Measurements from ENCODE around the gene MESD.

The MESD gene

DNA sequence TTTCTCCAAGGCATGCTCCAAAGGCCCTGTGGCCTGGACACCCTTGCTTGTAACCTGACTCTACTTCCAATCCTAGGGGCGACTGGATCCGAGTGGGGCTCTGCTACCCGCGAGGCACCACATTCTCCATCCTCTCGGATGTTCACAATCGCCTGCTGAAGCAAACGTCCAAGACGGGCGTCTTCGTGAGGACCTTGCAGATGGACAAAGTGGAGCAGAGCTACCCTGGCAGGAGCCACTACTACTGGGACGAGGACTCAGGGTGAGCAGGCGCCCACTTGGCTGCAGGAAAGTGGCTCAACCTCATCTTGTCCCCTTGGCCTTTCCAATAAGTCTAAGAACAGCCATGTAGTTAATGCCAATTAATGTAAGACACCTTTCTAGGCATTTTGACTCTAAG, 51.9 kb downstream of the MESD start:
- TF ChIP-seq, protein P1, sequence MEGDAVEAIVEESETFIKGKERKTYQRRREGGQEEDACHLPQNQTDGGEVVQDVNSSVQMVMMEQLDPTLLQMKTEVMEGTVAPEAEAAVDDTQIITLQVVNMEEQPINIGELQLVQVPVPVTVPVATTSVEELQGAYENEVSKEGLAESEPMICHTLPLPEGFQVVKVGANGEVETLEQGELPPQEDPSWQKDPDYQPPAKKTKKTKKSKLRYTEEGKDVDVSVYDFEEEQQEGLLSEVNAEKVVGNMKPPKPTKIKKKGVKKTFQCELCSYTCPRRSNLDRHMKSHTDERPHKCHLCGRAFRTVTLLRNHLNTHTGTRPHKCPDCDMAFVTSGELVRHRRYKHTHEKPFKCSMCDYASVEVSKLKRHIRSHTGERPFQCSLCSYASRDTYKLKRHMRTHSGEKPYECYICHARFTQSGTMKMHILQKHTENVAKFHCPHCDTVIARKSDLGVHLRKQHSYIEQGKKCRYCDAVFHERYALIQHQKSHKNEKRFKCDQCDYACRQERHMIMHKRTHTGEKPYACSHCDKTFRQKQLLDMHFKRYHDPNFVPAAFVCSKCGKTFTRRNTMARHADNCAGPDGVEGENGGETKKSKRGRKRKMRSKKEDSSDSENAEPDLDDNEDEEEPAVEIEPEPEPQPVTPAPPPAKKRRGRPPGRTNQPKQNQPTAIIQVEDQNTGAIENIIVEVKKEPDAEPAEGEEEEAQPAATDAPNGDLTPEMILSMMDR (IDR thresholded peaks at IDR 0.05): no peak
- no peak for TF ChIP-seq ZFX (IDR thresholded peaks at IDR 0.05; ENCODE audit: borderline replicate concordance)

DNA sequence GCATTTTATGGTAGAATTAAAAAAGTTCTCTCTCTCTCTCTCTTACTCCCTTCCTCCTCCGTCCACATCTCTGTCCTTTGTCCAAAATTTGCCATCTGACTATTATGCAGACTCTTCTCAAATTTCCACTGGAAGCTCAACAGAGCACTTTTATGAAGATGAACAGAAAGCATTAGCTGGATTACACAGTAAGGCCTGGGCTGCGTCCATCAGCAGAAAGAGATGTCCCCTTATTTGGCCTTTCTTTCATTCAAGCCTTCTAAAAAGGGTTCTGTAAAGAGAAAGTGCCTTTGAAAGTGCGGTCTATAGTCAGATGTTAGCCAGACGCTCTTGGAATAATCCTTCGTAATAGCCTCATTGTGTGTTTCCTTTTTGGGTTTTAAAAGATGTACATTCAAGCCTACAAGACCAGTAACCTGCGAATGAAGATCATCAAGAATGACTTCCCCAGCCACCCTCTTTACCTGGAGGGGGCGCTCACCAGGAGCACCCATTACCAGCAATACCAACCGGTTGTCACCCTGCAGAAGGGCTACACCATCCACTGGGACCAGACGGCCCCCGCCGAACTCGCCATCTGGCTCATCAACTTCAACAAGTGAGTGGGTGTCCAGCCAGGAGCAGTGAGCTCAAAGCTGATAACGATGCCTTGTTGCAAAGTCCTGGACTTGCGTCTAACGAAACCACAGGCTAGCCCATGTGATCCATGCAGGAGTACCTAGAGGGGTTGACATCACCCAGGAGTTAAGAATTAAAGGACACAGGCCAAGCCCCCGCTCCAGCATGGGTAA, 53.1 kb downstream of the MESD start:
- TF ChIP-seq ZFX (IDR thresholded peaks at IDR 0.05; ENCODE audit: borderline replicate concordance): no peak
- TF ChIP-seq, protein P1 (IDR thresholded peaks at IDR 0.05): peak; percentile 8; the same call in 1 of the 2 replicates
- H3K27ac ChIP-seq: no peak overlapping the region

More for the DNA sequence above, 51.9 kb downstream of the MESD start:
- no peak overlapping the region for H3K27ac ChIP-seq

DNA sequence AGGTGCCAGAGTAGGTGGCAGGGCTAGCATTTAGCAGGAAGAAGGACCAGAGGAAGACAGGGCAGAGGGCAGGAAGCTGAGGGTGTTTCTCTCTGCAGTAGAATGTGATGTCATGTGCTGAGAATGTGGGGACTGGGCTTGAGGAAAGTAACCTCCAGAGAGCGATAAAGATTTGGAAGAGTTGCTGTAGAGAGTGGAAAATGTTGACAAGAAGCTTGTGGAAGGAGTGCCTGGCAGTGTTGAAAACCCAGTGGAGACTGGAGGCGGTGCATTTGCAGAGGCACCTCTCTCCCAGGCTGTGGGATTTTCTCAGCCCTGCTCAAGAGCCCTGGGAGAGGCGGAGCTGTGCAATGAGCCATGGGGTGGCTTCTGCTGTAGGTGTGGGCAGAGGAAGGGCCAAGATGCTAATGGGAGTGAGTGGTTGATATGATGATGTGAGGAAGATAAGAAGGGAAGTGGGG, 54.8 kb downstream of the MESD start:
- TF ChIP-seq, protein P1 (IDR thresholded peaks at IDR 0.05): no peak
- TF ChIP-seq ZFX (IDR thresholded peaks at IDR 0.05; ENCODE audit: borderline replicate concordance): no peak
- no peak overlapping the region for H3K27ac ChIP-seq

DNA sequence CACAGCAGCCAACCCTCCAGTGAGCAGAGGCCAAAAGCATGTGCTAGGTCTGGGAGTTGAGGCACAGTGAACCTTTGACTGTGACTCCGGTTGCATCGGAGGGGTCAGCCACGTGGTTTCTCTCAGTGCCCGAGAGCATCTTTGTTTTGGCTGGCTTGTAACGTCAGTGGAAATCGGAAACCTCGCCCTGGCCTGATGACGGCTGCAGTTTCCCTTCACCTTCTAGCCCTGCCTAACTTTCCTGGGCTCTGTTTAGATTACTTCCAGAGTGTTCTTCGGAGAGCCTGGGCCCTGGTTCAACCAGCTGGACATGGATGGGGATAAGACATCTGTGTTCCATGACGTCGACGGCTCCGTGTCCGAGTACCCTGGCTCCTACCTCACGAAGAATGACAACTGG, 56.6 kb downstream of the MESD start:
- no peak overlapping the region for H3K27ac ChIP-seq
- TF ChIP-seq, protein P1 (IDR thresholded peaks at IDR 0.05): no peak
- TF ChIP-seq ZFX (IDR thresholded peaks at IDR 0.05; ENCODE audit: borderline replicate concordance): no peak

DNA sequence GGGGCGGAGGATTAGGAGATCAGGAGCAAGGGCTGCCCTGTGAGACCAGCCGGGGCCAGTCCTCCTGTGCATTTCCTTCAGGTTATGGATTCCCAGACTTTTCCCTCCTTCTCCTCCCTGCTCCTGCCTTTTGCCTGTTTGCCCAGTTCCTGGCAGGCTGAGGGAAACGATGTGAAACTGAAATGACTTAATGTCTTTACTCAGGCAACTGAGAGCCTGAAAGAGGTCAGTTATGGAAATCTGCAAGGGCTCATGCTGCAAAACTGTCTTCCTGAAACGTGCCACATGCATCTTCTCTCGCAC, 57.2 kb downstream of the MESD start:
- H3K27ac ChIP-seq: no peak overlapping the region
- TF ChIP-seq, protein P1 (IDR thresholded peaks at IDR 0.05): no peak
- no peak for TF ChIP-seq ZFX (IDR thresholded peaks at IDR 0.05; ENCODE audit: borderline replicate concordance)

DNA sequence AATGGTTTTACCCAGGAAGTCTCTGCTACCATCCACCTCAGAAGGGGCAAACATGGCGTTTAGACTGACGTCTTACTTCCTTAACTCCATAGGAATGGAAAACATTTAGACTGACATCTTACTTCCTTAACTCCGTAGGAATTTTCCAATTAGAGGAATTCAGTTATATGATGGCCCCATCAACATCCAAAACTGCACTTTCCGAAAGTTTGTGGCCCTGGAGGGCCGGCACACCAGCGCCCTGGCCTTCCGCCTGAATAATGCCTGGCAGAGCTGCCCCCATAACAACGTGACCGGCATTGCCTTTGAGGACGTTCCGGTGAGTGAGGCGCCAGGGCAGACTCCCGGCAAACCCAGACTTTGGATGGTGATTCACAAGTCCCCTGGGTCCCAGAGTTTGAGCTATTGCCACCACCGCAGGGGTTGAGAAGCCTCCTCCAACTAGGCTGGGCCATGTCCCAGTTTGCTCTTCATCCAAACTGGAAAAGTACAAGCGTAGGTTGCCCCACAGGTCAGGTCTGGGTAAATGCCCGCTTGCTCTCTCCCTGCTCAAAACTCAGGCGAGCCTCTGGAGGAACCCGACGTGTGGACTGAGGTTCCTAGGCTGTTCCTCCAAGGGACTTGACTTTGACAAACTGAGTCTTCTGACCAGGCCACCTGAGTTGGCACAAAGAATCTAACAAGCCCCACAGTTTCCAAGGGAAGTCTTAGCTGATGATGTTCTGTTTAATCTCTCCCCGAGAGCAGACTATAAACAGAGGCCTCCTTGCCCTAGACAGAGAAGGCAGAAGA, 57.7 kb downstream of the MESD start:
- no peak for TF ChIP-seq ZFX (IDR thresholded peaks at IDR 0.05; ENCODE audit: borderline replicate concordance)
- TF ChIP-seq, protein P1 (IDR thresholded peaks at IDR 0.05): no peak
- H3K27ac ChIP-seq: no peak overlapping the region

DNA sequence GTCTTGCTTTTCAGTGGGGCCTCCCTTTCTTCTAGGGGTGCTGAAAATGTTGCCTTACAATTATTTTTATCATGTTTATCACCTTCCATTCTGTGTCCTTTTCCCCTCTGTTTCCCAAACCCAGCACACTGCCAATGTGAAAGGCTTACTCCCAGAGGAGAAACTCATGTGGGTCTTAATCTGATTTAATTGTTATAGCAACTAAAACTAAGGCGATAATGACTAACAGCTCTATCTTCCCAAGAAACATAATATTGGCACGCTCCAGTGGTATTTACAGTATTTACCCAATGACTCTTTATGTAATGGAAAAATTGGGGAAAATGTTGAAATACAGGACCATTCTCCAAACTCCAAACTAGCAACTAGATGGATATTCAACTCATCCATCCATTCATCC, 58.4 kb downstream of the MESD start:
- no peak for TF ChIP-seq ZFX (IDR thresholded peaks at IDR 0.05; ENCODE audit: borderline replicate concordance)
- TF ChIP-seq, protein P1 (IDR thresholded peaks at IDR 0.05): no peak
- no peak overlapping the region for H3K27ac ChIP-seq
